ENCODE data around the gene ADAM12. TPM values are rescaled to one million over a fixed set of nuclear protein-coding genes. Genes with fewer than 3 reads are reported as not detected.

Gene ADAM12
- total and polyA plus RNA-seq, 2 experiments from 2014 or later, result 0.13 to 0.87 TPM

DNA sequence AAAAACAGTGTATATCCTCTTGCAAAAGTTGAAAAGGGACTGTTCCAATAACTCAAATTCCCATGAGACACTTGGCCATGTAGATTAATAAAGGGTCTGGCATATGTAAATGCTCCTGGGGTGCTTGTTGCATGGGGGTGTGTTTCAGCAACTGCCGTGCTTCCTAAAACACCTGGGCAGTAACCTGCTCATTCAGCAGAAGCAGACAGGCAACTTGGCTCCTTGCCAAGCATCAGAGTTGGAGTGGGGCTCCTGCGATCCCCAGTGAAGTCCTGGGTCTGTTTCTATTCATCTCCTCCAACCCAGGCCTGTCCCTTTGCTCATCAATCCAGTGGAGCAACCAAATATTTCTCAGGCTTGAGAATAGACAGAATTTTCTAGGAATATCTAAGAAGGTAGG is 42.2 kb upstream of the ADAM12 start:
- Histone ChIP-seq H3K27ac (ENCODE audit: low read depth) (no peak overlapping the region), H4K20me1 (replicated peaks; ENCODE audit: insufficient read depth) (no peaks in the 10 kb centered on the region), H3K9me2 (ENCODE audit: insufficient read depth) (peaks cover 23% of the 10 kb centered on the region; the same call in 1 of the 2 replicates), H3K27me3 (ENCODE audit: insufficient read depth) (no peaks in the 10 kb centered on the region), H2AFZ (no peak overlapping the region), H3K79me2 (replicated peaks; ENCODE audit: insufficient read depth) (no peaks in the 10 kb centered on the region), H3K4me1 (ENCODE audit: insufficient read depth) (no peaks in the 10 kb centered on the region), H3K4me3 (no peak overlapping the region), H3F3A (replicated peaks; ENCODE audit: low read depth) (no peaks in the 10 kb centered on the region), H3K36me3 (ENCODE audit: insufficient read depth) (no peaks in the 10 kb centered on the region), H3K4me2 (no peak overlapping the region)
- Mint-ChIP-seq H3K27ac (no peak overlapping the region), H3K4me3 (no peak overlapping the region), H3K27me3 (ENCODE audit: insufficient read depth, low read depth, poor library complexity) (peaks cover 2% of the 10 kb centered on the region), H3K4me1 (peaks cover 5% of the 10 kb centered on the region; the same call in 2 of the 3 replicates), H3K9me3 (no peaks in the 10 kb centered on the region), H3K36me3 (ENCODE audit: low read depth) (no peaks in the 10 kb centered on the region)
- DNase-seq (ENCODE audit: low spot score) (no peak), ATAC-seq (no peak)
- TF ChIP-seq, protein P1, sequence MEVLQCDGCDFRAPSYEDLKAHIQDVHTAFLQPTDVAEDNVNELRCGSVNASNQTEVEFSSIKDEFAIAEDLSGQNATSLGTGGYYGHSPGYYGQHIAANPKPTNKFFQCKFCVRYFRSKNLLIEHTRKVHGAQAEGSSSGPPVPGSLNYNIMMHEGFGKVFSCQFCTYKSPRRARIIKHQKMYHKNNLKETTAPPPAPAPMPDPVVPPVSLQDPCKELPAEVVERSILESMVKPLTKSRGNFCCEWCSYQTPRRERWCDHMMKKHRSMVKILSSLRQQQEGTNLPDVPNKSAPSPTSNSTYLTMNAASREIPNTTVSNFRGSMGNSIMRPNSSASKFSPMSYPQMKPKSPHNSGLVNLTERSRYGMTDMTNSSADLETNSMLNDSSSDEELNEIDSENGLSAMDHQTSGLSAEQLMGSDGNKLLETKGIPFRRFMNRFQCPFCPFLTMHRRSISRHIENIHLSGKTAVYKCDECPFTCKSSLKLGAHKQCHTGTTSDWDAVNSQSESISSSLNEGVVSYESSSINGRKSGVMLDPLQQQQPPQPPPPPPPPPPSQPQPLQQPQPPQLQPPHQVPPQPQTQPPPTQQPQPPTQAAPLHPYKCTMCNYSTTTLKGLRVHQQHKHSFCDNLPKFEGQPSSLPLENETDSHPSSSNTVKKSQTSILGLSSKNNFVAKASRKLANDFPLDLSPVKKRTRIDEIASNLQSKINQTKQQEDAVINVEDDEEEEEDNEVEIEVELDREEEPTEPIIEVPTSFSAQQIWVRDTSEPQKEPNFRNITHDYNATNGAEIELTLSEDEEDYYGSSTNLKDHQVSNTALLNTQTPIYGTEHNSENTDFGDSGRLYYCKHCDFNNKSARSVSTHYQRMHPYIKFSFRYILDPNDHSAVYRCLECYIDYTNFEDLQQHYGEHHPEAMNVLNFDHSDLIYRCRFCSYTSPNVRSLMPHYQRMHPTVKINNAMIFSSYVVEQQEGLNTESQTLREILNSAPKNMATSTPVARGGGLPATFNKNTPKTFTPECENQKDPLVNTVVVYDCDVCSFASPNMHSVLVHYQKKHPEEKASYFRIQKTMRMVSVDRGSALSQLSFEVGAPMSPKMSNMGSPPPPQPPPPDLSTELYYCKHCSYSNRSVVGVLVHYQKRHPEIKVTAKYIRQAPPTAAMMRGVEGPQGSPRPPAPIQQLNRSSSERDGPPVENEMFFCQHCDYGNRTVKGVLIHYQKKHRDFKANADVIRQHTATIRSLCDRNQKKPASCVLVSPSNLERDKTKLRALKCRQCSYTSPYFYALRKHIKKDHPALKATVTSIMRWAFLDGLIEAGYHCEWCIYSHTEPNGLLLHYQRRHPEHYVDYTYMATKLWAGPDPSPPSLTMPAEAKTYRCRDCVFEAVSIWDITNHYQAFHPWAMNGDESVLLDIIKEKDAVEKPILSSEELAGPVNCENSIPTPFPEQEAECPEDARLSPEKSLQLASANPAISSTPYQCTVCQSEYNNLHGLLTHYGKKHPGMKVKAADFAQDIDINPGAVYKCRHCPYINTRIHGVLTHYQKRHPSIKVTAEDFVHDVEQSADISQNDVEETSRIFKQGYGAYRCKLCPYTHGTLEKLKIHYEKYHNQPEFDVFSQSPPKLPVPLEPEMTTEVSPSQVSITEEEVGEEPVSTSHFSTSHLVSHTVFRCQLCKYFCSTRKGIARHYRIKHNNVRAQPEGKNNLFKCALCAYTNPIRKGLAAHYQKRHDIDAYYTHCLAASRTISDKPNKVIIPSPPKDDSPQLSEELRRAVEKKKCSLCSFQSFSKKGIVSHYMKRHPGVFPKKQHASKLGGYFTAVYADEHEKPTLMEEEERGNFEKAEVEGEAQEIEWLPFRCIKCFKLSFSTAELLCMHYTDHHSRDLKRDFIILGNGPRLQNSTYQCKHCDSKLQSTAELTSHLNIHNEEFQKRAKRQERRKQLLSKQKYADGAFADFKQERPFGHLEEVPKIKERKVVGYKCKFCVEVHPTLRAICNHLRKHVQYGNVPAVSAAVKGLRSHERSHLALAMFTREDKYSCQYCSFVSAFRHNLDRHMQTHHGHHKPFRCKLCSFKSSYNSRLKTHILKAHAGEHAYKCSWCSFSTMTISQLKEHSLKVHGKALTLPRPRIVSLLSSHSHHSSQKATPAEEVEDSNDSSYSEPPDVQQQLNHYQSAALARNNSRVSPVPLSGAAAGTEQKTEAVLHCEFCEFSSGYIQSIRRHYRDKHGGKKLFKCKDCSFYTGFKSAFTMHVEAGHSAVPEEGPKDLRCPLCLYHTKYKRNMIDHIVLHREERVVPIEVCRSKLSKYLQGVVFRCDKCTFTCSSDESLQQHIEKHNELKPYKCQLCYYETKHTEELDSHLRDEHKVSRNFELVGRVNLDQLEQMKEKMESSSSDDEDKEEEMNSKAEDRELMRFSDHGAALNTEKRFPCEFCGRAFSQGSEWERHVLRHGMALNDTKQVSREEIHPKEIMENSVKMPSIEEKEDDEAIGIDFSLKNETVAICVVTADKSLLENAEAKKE (CRISPR knock-in tag; IDR thresholded peaks at IDR 0.05), result no peak
- no peak for TF ChIP-seq JUNB (IDR thresholded peaks at IDR 0.05; ENCODE audit: unreplicated experiment)
- no peak for TF ChIP-seq ZNF331 (CRISPR knock-in tag; IDR thresholded peaks at IDR 0.05; ENCODE audit: low read depth)
- no peak for TF ChIP-seq POLR2AphosphoS5 (IDR thresholded peaks at IDR 0.05; ENCODE audit: low read depth)

DNA sequence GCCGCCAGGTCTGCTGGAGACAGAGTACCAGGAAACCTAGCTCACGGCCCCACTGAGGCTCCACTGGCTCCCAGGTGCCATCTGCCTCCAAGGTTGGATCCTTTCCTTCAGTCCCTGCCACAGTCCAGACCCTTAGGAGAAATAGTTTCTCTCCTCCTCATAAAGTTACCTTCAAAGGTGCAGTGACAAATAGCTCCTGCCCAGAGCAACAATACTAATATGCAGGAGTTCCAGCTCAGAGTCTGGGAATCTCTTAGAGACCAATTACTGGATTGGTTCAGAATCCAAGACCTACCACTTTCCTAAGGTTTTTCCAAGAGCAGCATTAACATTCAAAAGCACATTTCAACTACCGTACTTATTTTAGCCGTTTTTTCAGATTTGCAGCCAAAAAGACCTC is 41.0 kb upstream of the ADAM12 start:
- peaks cover 10% of the 10 kb centered on the region; the same call in 2 of the 3 replicates for H3K4me1 Mint-ChIP-seq
- H3K4me1 ChIP-seq (ENCODE audit: insufficient read depth), result no peaks in the 10 kb centered on the region
- no peaks in the 10 kb centered on the region for H3K79me2 ChIP-seq (replicated peaks; ENCODE audit: insufficient read depth)
- ATAC-seq (no peak), DNase-seq (ENCODE audit: low spot score) (no peak)
- no peaks in the 10 kb centered on the region for H4K20me1 ChIP-seq (replicated peaks; ENCODE audit: insufficient read depth)
- no peak overlapping the region for H3K27ac Mint-ChIP-seq
- H3F3A ChIP-seq (replicated peaks; ENCODE audit: low read depth), result no peaks in the 10 kb centered on the region
- no peak overlapping the region for H3K4me3 ChIP-seq
- no peak overlapping the region for H3K4me2 ChIP-seq
- no peaks in the 10 kb centered on the region for H3K36me3 ChIP-seq (ENCODE audit: insufficient read depth)
- H3K9me3 Mint-ChIP-seq, result peaks cover under 1% of the 10 kb centered on the region
- no peak overlapping the region for H2AFZ ChIP-seq
- no peaks in the 10 kb centered on the region for H3K27me3 ChIP-seq (ENCODE audit: insufficient read depth)
- H3K27ac ChIP-seq (ENCODE audit: low read depth), result no peak overlapping the region
- H3K27me3 Mint-ChIP-seq (ENCODE audit: insufficient read depth, low read depth, poor library complexity), result peaks cover 2% of the 10 kb centered on the region
- peaks cover 23% of the 10 kb centered on the region; the same call in 1 of the 2 replicates for H3K9me2 ChIP-seq (ENCODE audit: insufficient read depth)
- H3K36me3 Mint-ChIP-seq (ENCODE audit: low read depth), result peaks cover under 1% of the 10 kb centered on the region; the same call in 1 of the 3 replicates
- H3K4me3 Mint-ChIP-seq, result no peak overlapping the region
- TF ChIP-seq, protein P2, sequence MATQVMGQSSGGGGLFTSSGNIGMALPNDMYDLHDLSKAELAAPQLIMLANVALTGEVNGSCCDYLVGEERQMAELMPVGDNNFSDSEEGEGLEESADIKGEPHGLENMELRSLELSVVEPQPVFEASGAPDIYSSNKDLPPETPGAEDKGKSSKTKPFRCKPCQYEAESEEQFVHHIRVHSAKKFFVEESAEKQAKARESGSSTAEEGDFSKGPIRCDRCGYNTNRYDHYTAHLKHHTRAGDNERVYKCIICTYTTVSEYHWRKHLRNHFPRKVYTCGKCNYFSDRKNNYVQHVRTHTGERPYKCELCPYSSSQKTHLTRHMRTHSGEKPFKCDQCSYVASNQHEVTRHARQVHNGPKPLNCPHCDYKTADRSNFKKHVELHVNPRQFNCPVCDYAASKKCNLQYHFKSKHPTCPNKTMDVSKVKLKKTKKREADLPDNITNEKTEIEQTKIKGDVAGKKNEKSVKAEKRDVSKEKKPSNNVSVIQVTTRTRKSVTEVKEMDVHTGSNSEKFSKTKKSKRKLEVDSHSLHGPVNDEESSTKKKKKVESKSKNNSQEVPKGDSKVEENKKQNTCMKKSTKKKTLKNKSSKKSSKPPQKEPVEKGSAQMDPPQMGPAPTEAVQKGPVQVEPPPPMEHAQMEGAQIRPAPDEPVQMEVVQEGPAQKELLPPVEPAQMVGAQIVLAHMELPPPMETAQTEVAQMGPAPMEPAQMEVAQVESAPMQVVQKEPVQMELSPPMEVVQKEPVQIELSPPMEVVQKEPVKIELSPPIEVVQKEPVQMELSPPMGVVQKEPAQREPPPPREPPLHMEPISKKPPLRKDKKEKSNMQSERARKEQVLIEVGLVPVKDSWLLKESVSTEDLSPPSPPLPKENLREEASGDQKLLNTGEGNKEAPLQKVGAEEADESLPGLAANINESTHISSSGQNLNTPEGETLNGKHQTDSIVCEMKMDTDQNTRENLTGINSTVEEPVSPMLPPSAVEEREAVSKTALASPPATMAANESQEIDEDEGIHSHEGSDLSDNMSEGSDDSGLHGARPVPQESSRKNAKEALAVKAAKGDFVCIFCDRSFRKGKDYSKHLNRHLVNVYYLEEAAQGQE (IDR thresholded peaks at IDR 0.05; ENCODE audit: unreplicated experiment), result no peak
- no peak for TF ChIP-seq POLR2AphosphoS5 (IDR thresholded peaks at IDR 0.05; ENCODE audit: low read depth)
- no peak for TF ChIP-seq EZH2 (IDR thresholded peaks at IDR 0.05; ENCODE audit: low read depth, unreplicated experiment)
- no peak for TF ChIP-seq EZH2phosphoT487 (IDR thresholded peaks at IDR 0.05; ENCODE audit: unreplicated experiment)
- TF ChIP-seq ZNF114 (CRISPR knock-in tag; IDR thresholded peaks at IDR 0.05), result no peak
- TF ChIP-seq, protein P3, sequence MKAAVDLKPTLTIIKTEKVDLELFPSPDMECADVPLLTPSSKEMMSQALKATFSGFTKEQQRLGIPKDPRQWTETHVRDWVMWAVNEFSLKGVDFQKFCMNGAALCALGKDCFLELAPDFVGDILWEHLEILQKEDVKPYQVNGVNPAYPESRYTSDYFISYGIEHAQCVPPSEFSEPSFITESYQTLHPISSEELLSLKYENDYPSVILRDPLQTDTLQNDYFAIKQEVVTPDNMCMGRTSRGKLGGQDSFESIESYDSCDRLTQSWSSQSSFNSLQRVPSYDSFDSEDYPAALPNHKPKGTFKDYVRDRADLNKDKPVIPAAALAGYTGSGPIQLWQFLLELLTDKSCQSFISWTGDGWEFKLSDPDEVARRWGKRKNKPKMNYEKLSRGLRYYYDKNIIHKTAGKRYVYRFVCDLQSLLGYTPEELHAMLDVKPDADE (IDR thresholded peaks at IDR 0.05), result no peak
- TF ChIP-seq JUNB (IDR thresholded peaks at IDR 0.05; ENCODE audit: unreplicated experiment), result no peak
